ENCODE measurements around the gene WDR81.

The WDR81 gene

DNA sequence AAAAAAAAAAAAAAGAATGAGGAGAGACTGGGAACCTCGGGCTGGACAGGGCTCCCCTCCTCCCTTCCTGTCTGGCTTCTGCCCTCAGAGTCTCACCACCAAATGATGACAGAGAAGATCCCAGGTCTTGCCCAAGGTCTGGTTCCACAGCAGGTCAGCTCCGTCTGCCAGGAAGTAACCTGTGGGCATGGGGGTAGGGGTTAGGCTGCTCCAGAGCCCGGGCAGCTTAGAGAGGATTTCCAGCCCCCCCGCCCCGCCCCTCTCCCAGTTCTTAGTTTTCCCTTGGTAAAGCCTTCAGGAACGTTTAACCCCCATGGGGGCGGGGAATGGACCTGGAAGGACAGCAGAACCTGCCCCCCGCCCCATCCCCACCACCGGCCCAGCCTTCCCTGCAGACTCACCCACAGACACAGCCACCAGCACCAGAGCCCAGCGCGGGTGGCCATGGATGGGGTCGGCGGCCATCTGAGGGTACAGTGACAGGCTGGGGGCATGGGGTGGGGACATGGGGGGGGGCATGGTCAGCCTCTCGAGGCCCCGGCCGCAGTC is 15.0 kb upstream of the WDR81 start:
- peak; percentile 67 for DNase-seq (ENCODE audit: low read depth)
- TF ChIP-seq, protein P1, sequence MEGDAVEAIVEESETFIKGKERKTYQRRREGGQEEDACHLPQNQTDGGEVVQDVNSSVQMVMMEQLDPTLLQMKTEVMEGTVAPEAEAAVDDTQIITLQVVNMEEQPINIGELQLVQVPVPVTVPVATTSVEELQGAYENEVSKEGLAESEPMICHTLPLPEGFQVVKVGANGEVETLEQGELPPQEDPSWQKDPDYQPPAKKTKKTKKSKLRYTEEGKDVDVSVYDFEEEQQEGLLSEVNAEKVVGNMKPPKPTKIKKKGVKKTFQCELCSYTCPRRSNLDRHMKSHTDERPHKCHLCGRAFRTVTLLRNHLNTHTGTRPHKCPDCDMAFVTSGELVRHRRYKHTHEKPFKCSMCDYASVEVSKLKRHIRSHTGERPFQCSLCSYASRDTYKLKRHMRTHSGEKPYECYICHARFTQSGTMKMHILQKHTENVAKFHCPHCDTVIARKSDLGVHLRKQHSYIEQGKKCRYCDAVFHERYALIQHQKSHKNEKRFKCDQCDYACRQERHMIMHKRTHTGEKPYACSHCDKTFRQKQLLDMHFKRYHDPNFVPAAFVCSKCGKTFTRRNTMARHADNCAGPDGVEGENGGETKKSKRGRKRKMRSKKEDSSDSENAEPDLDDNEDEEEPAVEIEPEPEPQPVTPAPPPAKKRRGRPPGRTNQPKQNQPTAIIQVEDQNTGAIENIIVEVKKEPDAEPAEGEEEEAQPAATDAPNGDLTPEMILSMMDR (conservative IDR thresholded peaks at IDR 0.05; ENCODE audit: low read length): no peak
- H3K4me3 ChIP-seq (ENCODE audit: low read length): peak overlapping the region; percentile 58

DNA sequence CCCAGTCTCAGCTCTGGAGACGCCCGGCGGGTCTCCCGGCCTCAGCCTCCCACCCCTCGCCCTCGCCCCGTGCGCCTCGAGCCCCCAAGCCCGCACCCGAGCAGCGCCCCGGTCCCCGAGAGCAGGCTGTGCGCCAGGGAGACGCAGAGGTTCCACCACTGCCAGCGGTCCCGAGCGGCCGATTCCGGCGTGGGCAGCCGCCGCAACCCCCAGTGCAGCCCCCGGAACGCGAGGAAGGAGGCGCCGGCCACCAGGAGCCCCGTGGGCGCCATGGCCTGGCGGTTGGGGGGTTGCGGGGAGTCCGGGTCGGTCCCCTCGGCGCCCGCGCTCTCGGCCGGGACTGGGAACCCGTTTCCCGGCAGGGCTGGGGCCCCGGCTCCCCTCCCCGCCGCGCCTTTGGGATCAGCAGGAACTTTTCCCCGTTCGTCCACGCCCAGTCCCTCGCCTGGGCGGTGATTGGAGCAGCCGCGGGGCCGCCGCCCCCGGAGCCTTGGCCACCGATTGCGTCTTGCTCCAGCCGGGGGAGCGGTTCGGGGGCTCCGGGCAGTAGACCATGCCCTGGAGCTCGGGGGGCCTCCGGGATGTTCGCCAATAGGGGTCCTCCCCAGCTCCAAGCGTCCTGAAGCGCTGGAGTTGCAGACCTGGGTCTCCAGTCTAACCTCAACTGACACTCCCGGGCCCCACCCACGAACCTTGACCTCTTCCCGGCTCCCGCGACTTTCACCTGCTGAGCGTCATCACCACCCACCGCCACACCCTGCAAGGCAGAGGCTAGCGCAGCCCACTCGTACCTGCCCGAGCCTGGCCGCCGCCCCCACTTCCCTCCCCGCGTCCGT is 14.3 kb upstream of the WDR81 start, which contains the start of gene TLCD2:
Gene TLCD2 (minus strand): TSS at position 407 of the 836 bp plus-strand sequence. CDS start 135 bp downstream, at position 272.
- DNase-seq (ENCODE audit: low read depth): peak; percentile 77
- peak within 1 kb of the TSS; percentile 58 for H3K4me3 ChIP-seq (ENCODE audit: low read length)
- TF ChIP-seq, protein P1 (conservative IDR thresholded peaks at IDR 0.05; ENCODE audit: low read length): no peak

DNA sequence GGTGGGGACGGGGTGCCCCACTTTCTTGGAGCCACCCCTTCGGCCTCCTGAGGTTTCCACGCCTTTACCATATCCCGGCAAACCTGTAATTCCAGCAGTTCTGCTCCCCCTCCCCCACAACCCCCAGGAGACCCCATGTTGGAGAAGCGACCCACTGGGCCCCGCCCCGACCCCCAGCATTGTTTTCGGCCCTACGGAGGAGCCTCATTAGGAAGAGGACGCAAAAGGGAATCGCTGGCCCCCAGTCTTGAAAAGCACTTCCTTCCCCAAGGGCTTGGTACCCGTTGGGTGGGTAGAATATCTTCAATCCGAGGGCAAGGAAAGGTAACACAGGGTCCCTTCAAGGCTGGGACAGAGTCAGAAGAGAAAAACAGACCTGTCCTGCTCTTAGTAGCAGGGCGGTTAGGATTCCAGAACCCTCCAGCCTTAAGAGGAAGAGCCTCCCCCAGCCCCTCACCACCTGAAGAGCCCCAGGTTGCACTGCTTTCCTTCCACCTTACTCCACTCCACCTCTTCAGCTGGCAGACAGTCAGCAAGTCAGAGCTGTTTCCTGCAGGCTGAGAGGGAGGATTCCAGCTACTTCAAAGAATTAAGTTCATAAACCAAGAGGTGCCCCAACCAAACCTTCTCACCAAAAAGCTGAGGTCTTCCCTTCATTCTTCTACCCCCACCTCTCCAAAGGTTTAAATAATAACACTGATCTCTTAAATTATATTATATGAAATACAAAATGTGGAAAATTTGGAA is 13.5 kb upstream of the WDR81 start:
- DNase-seq (ENCODE audit: low read depth): peak; percentile 46
- peak overlapping the region; percentile 58 for H3K4me3 ChIP-seq (ENCODE audit: low read length)
- TF ChIP-seq, protein P1 (conservative IDR thresholded peaks at IDR 0.05; ENCODE audit: low read length): no peak

DNA sequence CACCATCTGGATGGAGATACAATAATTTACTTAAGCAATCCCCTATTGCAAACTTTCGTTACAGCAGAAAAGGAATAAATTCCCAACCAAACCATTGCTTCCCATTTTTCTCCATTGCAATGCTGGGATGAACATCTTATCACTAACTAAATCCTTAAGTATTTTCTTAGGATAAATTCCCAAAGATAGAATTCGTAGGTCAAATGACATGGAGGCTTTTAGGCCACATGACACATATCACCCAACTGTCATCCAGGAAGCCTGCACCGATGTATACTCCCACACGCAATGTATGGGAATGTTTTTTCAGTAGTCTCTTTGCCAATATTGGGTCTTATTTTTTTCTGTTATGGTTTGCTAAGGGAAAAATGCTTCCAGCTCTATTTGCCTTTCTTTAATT is 12.7 kb upstream of the WDR81 start:
- DNase-seq (ENCODE audit: low read depth): no peak
- H3K4me3 ChIP-seq (ENCODE audit: low read length): peak overlapping the region; percentile 21
- TF ChIP-seq, protein P1 (conservative IDR thresholded peaks at IDR 0.05; ENCODE audit: low read length): no peak

DNA sequence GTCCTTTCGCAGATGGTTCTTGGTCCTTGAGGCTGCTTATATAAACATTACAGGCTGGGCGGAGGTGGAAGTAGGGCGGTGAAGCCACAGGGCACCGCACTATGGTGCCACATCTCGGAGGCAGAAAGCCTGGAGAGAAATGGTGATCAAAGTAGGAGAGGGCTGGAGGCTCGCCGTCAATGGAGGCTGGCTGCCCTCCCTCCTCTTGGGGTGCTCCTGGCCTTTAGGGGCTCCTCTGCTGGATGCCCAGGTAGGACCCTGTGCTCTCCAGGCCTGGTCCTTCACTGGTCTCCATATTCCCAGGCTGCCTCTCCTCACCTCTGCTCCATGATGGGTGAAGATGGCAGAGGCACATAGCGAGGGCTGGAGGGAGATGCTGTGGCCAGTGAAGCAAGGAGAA is 12.2 kb upstream of the WDR81 start:
- TF ChIP-seq, protein P1 (conservative IDR thresholded peaks at IDR 0.05; ENCODE audit: low read length): no peak
- peak overlapping the region; percentile 95 for H3K4me3 ChIP-seq (ENCODE audit: low read length)
- DNase-seq (ENCODE audit: low read depth): no peak

DNA sequence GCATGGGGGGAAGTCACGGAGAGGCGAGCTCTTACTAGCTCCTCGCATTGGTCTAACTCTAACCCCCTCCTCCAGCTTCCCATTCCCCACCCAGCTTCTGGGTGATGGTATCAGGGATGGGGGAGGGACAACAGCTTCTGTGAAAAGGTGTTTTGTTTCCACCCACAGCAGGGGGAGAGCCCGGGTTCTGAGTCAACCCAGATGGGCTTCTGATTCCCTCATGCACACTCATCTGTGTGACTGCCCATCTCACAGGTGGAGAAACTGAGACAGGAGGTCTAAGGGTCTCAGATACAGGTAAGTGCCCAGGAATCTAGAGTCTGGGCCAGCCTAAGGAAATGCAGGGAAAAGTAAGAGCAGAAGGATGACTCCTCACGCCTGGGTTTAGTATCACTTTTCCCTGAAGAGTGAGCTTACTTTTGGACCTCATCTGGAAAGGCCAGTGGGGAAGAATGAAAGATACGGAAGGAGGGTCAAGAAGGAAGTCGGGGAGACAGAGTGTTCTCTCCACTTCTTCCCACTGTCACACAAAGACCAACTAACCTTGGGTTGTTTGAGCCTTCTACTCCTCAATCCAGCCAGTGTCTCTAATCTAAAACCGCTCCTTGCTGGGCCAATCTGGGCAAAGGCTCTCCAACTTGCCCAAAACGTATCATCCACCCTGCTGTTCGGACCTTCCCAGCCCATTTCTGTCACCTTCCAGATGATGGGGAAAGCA is 11.2 kb upstream of the WDR81 start:
- peak overlapping the region; percentile 95 for H3K4me3 ChIP-seq (ENCODE audit: low read length)
- TF ChIP-seq, protein P1 (conservative IDR thresholded peaks at IDR 0.05; ENCODE audit: low read length): no peak
- DNase-seq (ENCODE audit: low read depth): no peak
